H9 (cell line): ENCODE results near the gene ASB10. TPM values are rescaled to one million over a fixed set of nuclear protein-coding genes. Genes with fewer than 3 reads are reported as not detected.

Source experiments
- DNase-seq: peaks from one replicate; pipeline ENCODE4 v3.0.0-alpha.2; 2017
- H2AFZ ChIP-seq: one replicate; pipeline ENCODE4 v1.6.1; 2013; ENCODE audit warnings: mild to moderate bottlenecking, low read length, control low read depth, moderate library complexity
- H2AK5ac ChIP-seq: 2 replicates; pipeline ENCODE4 v1.6.1; 2013; ENCODE audit warnings: low read length, control low read depth, mixed read lengths; ENCODE audit not compliant: insufficient read length
- H2BK120ac ChIP-seq: one replicate; pipeline ENCODE4 v1.6.1; 2013; ENCODE audit warnings: low read depth, mild to moderate bottlenecking, low read length, control low read depth, inconsistent platforms; ENCODE audit not compliant: poor library complexity, severe bottlenecking
- H2BK12ac ChIP-seq: 2 replicates; pipeline ENCODE4 v1.6.1; 2013; ENCODE audit warnings: low read length, control low read depth, mixed read lengths, low read depth; ENCODE audit not compliant: insufficient read length
- H2BK15ac ChIP-seq: 2 replicates; pipeline ENCODE4 v1.6.1; 2013; ENCODE audit warnings: low read depth, low read length, control low read depth
- H2BK20ac ChIP-seq: one replicate; pipeline ENCODE4 v1.6.1; 2013; ENCODE audit warnings: low read depth, mild to moderate bottlenecking, low read length, control low read depth, inconsistent platforms; ENCODE audit not compliant: poor library complexity, severe bottlenecking
- H2BK5ac ChIP-seq: 2 replicates; pipeline ENCODE4 v1.6.1; 2013; ENCODE audit warnings: low read length, control low read depth, mixed read lengths; ENCODE audit not compliant: insufficient read length
- H3K14ac ChIP-seq: 2 replicates; pipeline ENCODE4 v1.6.1; 2013; ENCODE audit warnings: low read length, control low read depth; ENCODE audit not compliant: insufficient read depth
- H3K18ac ChIP-seq: 2 replicates; pipeline ENCODE4 v1.6.1; 2013; ENCODE audit warnings: low read depth, mild to moderate bottlenecking, mixed read lengths, low read length, control low read depth; ENCODE audit not compliant: insufficient read length
- H3K23ac ChIP-seq: 2 replicates; pipeline ENCODE4 v1.6.1; 2013; ENCODE audit warnings: low read length, control low read depth, mixed read lengths, low read depth; ENCODE audit not compliant: insufficient read length
- H3K23me2 ChIP-seq: 2 replicates; pipeline ENCODE4 v1.6.1; 2013; ENCODE audit warnings: low read depth, mild to moderate bottlenecking, mixed read lengths, low read length, control low read depth; ENCODE audit not compliant: insufficient read length, poor library complexity, severe bottlenecking
- H3K27ac ChIP-seq: 2 replicates; pipeline ENCODE4 v1.5.1; 2013; ENCODE audit warnings: low read length, control low read depth, mixed read lengths, low read depth; ENCODE audit not compliant: insufficient read length
- H3K27me3 ChIP-seq: 2 replicates; pipeline ENCODE4 v1.6.1; 2013; ENCODE audit warnings: low read length, control low read depth, inconsistent platforms; ENCODE audit not compliant: insufficient read depth
- H3K4ac ChIP-seq: 2 replicates; pipeline ENCODE4 v1.6.1; 2013; ENCODE audit warnings: low read depth, mild to moderate bottlenecking, control low read depth, inconsistent platforms, low read length, moderate library complexity
- H3K4me1 ChIP-seq: 2 replicates; pipeline ENCODE4 v1.6.1; 2013; ENCODE audit warnings: low read length, control low read depth, inconsistent platforms; ENCODE audit not compliant: insufficient read depth
- H3K4me2 ChIP-seq: 2 replicates; pipeline ENCODE4 v1.6.1; 2013; ENCODE audit warnings: low read length, control low read depth, mixed read lengths; ENCODE audit not compliant: insufficient read length, insufficient read depth
- H3K56ac ChIP-seq: 2 replicates; pipeline ENCODE4 v1.6.1; 2013; ENCODE audit warnings: low read depth, mild to moderate bottlenecking, mixed read lengths, low read length, control low read depth; ENCODE audit not compliant: insufficient read length
- H3K79me1 ChIP-seq: 2 replicates; pipeline ENCODE4 v1.6.1; 2013; ENCODE audit warnings: low read depth, mild to moderate bottlenecking, moderate library complexity, low read length, control low read depth, inconsistent platforms; ENCODE audit not compliant: insufficient read depth, poor library complexity, severe bottlenecking
- H3K79me2 ChIP-seq: 2 replicates; pipeline ENCODE4 v1.6.1; 2013; ENCODE audit warnings: low read length, control low read depth, inconsistent platforms; ENCODE audit not compliant: insufficient read depth
- H3K9ac ChIP-seq: 2 replicates; pipeline ENCODE4 v1.6.1; 2013; ENCODE audit warnings: low read length, control low read depth, mixed read lengths; ENCODE audit not compliant: insufficient read length; ENCODE audit errors: extremely low read depth
- H3K9me3 ChIP-seq: one replicate; pipeline ENCODE4 v1.6.1; 2013; ENCODE audit warnings: low read depth, low read length, inconsistent platforms; ENCODE audit not compliant: control insufficient read depth
- H3T11ph ChIP-seq: one replicate; pipeline ENCODE4 v1.6.1; 2013; ENCODE audit warnings: mild to moderate bottlenecking, low read length, control low read depth, inconsistent platforms
- H4K20me1 ChIP-seq: one replicate; pipeline ENCODE4 v1.6.1; 2013; ENCODE audit not compliant: control insufficient read depth, insufficient read length, insufficient read depth
- H4K5ac ChIP-seq: 2 replicates; pipeline ENCODE4 v1.6.1; 2013; ENCODE audit warnings: low read depth, mild to moderate bottlenecking, mixed read lengths, low read length, control low read depth; ENCODE audit not compliant: insufficient read length
- H4K8ac ChIP-seq: replicated peaks from 2 replicates; pipeline ENCODE4 v1.6.1; 2013; ENCODE audit warnings: low read length, control low read depth, mixed read lengths, low read depth; ENCODE audit not compliant: insufficient read length
- H4K91ac ChIP-seq: 2 replicates; pipeline ENCODE4 v1.6.1; 2013; ENCODE audit warnings: low read depth, mild to moderate bottlenecking, moderate library complexity, mixed read lengths, low read length, control low read depth; ENCODE audit not compliant: insufficient read length
- H3K27ac Mint-ChIP-seq, 3 experiments: 2 replicates in 2 of 3; 3 replicates in 1 of 3; pipeline ENCODE4 v1.8.0; 2020 to 2021; ENCODE audit warnings: mixed read lengths in 3 of 3, mild to moderate bottlenecking in 1 of 3, moderate library complexity in 1 of 3
- H3K27me3 Mint-ChIP-seq: 2 replicates; pipeline ENCODE4 v1.8.0; 2021; ENCODE audit warnings: low read depth, mild to moderate bottlenecking, moderate library complexity, mixed read lengths
- H3K36me3 Mint-ChIP-seq, 3 experiments: 2 replicates in 2 of 3; 3 replicates in 1 of 3; pipeline ENCODE4 v1.8.0; 2020 to 2021; ENCODE audit warnings: low read depth in 3 of 3, mixed read lengths in 3 of 3; ENCODE audit not compliant: insufficient read depth in 1 of 3
- H3K4me1 Mint-ChIP-seq, 2 experiments: 2 replicates each; pipeline ENCODE4 v1.8.0; 2020; ENCODE audit warnings: mixed read lengths in 2 of 2
- H3K4me3 Mint-ChIP-seq, 2 experiments: 2 replicates in 1 of 2; 3 replicates in 1 of 2; pipeline ENCODE4 v1.8.0; 2020 to 2021; ENCODE audit warnings: mild to moderate bottlenecking in 2 of 2, mixed read lengths in 2 of 2, moderate library complexity in 1 of 2
- H3K9me3 Mint-ChIP-seq, 2 experiments: 2 replicates in 1 of 2; 3 replicates in 1 of 2; pipeline ENCODE4 v1.8.0; 2020; ENCODE audit warnings: mild to moderate bottlenecking in 2 of 2, mixed read lengths in 2 of 2, moderate library complexity in 1 of 2
- CTCF ChIP-seq: fragments of 200-600 bp; sonication (generic); conservative IDR thresholded peaks from 3 replicates; pipeline ENCODE4 v1.8.0; 2021; ENCODE audit warnings: antibody characterized with exemption, mild to moderate bottlenecking
- WGBS: extraction: QIAGEN DNeasy Blood & Tissue Kit; methylation state at CpG from one replicate; pipeline ENCODE4 v1.1.7; 2013; ENCODE audit warnings: missing lambda C conversion rate, low lambda C conversion rate, mixed read lengths; ENCODE audit not compliant: insufficient read length; ENCODE audit errors: extremely low coverage; 5-methylcytosine and 5-hydroxymethylcytosine counted together
- total RNA-seq: library from RNA; stranded (reverse); gene quantifications from 2 replicates; pipeline ENCODE4 v1.2.1, GENCODE V29; 2021

The ASB10 gene
- total RNA-seq, 1 experiment from 2014 or later, result not detected

GRCh38 chr7:151229249-151229648 lies 42.2 kb upstream of the ASB10 start:
- Histone ChIP-seq H3K27ac (no peak overlapping the region), H2BK20ac (no peak overlapping the region), H2BK120ac (no peak overlapping the region), H4K8ac (no peak overlapping the region), H3K18ac (no peak overlapping the region), H3K4me2 (no peak overlapping the region), H3K4me1 (no peaks in the 10 kb centered on the region; the same call in 1 of the 2 replicates), H2BK5ac (no peak overlapping the region), H3K9ac (no peak overlapping the region), H3K27me3 (no peaks in the 10 kb centered on the region), H2AK5ac (no peak overlapping the region), H3K4ac (no peak overlapping the region), H4K5ac (no peak overlapping the region), H3T11ph (no peak overlapping the region), H2AFZ (no peak overlapping the region), H3K56ac (no peak overlapping the region), H3K14ac (no peak overlapping the region), H4K20me1 (no peaks in the 10 kb centered on the region), H3K79me2 (peaks cover 9% of the 10 kb centered on the region; the same call in 1 of the 2 replicates), H4K91ac (no peak overlapping the region), H3K79me1 (no peaks in the 10 kb centered on the region), H2BK15ac (no peak overlapping the region), H3K9me3 (no peaks in the 10 kb centered on the region), H2BK12ac (no peak overlapping the region), H3K23ac (no peak overlapping the region), H3K23me2 (peaks cover 16% of the 10 kb centered on the region)
- peaks cover 40 to 44% of the 10 kb centered on the region in 2 experiments for H3K4me1 Mint-ChIP-seq
- H3K36me3 Mint-ChIP-seq, result peaks cover 10 to 21% (median 14%) of the 10 kb centered on the region in 3 experiments; a peak in 6 of 7 replicates
- no peaks in the 10 kb centered on the region for H3K9me3 Mint-ChIP-seq
- DNase-seq, result no peak
- H3K27me3 Mint-ChIP-seq, result no peaks in the 10 kb centered on the region; the same call in 1 of the 2 replicates
- no peak overlapping the region for H3K27ac Mint-ChIP-seq
- H3K4me3 Mint-ChIP-seq, result no peak overlapping the region
- no peak for TF ChIP-seq CTCF
- no CpG with 5 or more reads among the region's 10 CpGs for WGBS
